Cerebellar cortex (tissue), 1 donor: ENCODE measurements around the gene SETBP1.

ENCODE experiments used
- DNase-seq: peaks from one replicate; pipeline ENCODE4 v3.0.0-alpha.2; 2015; ENCODE audit warnings: low spot score

The SETBP1 gene

GRCh38 chr18:44841752-44842587 is 161.3 kb downstream of the SETBP1 start:
- no peak for DNase-seq

DNA sequence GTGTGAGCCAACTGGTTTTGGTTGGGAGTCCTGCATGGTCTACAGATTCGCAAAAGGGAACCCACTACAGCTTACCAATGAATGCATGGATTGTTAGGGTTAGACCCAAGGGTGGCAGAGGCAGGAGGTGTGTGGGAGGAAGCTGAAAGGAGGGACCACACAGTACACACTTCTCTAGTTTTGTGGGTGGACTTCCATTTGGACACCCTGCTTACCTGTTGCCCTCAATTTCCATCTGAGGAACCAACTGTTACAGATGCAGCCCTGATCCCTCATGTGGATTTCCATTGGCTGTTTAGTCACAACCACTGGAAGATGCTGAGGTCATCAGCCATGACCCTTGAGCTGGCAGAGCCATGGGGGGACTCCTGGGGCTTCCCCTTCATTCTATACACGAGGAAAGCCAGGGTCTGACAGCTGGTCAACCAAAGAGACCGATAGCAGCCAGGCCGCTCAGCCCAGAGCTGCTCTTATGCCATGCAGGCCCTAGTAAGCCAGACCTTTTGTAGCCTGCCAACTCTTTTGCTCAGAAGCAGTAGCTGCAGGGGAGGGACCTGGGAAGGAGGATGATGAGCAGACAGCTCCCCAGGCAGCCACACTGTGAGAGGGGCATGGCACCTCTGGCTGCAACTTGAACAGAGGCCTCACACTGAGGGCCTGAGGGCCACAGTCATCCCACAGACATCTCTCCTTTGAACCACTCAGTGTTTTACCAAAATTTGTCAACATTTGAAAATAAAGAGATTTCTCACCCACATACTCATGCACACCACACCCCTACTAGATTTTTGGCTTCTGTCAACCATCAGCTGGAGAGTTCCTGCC is 162.1 kb downstream of the SETBP1 start:
- DNase-seq = no peak

DNA sequence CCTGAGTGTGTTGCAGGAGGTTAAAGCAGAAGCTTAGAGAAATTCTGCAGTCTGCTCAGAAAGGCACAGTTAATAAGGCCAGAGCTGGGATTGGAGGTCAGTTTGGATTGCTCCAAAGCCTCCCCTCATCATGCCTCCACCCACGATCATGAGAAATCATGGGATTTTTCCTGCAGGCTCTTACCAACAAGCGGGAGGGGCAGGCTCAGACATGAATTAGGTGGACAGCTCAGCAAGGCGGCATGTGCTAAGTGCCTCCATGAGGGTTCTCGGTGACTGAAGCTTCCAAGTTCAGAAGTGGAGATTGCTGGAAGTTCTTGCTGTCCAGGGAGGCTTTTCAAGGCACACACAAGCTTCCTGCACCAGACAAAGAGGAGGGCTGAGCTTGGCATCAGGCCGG is 163.8 kb downstream of the SETBP1 start:
- no peak for DNase-seq

DNA sequence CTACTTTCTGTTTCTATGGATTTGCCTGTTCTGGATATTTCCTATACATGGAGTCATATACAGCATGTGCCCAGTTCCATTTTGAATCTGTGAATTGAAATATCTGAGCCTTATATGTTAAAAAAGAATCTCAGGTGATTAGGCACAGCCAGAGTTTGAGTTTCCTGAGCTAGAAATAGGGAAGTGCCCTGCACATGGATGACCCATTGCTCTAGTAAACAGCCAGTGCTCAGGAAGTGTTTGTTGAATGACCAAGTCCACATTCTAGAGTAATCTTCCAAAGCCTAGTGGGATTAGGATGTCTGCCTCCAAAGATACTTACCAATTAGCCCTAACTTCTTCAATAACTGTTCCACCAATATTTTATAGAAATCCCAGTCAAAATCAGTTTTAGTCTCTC is 165.8 kb downstream of the SETBP1 start:
- no peak for DNase-seq

- peak; percentile 70 for DNase-seq
Measured at GRCh38 chr18:44848644-44849335, 168.1 kb downstream of the SETBP1 start.

DNA sequence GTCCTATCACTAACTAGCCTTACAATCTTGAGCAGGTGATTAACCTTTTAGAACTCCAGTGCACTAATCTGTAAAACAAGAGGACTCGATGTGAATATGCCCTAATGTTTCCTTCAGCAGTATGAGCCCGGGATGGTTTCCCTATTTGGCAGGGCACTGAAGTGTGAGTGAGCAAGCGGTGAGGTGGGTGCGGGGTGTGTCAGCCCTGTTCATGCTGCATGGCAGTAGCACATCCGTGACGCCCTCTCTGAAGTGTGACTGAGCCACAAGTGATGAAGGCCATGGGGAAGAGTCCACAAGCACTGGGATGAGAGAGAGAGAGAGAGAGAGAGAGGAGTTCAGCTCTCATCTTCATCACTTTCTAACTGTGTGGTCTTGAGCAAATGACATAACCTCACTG is 168.7 kb downstream of the SETBP1 start:
- DNase-seq = no peak

DNA sequence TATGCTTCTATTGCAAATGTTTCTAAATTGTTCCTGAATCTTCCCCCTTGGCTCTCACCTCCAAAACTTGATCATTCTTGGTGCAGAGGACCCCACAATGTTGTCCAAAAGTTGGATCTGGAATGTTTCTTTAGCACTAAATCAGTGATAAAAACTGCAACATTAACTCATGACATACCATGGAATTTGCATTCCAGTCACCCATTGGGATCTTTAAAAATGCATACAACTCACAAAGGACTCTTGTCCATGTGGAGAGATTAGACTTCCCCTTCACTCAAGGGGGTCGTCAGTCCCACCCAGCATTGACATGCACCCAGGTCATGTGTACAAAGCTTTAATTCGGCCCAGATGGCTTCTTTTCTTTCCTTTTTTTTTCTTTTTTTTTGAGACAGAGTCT is 169.3 kb downstream of the SETBP1 start:
- no peak for DNase-seq

- DNase-seq = no peak
Measured at GRCh38 chr18:44851856-44852621, 171.4 kb downstream of the SETBP1 start.

- no peak for DNase-seq
Measured at GRCh38 chr18:44852818-44853217, 172.1 kb downstream of the SETBP1 start.

GRCh38 chr18:44853430-44853829 is 172.7 kb downstream of the SETBP1 start:
- no peak for DNase-seq

- DNase-seq = no peak
Measured at GRCh38 chr18:44855681-44856080, 175.0 kb downstream of the SETBP1 start.

- DNase-seq = peak; percentile 98
Measured at GRCh38 chr18:44856157-44856556, 175.5 kb downstream of the SETBP1 start.

- DNase-seq = peak; percentile 18
Measured at GRCh38 chr18:44857081-44857480, 176.4 kb downstream of the SETBP1 start.

- DNase-seq = peak; percentile 36
Measured at GRCh38 chr18:44857744-44858491, 177.2 kb downstream of the SETBP1 start.

GRCh38 chr18:44859263-44859662 is 178.6 kb downstream of the SETBP1 start:
- no peak for DNase-seq

DNA sequence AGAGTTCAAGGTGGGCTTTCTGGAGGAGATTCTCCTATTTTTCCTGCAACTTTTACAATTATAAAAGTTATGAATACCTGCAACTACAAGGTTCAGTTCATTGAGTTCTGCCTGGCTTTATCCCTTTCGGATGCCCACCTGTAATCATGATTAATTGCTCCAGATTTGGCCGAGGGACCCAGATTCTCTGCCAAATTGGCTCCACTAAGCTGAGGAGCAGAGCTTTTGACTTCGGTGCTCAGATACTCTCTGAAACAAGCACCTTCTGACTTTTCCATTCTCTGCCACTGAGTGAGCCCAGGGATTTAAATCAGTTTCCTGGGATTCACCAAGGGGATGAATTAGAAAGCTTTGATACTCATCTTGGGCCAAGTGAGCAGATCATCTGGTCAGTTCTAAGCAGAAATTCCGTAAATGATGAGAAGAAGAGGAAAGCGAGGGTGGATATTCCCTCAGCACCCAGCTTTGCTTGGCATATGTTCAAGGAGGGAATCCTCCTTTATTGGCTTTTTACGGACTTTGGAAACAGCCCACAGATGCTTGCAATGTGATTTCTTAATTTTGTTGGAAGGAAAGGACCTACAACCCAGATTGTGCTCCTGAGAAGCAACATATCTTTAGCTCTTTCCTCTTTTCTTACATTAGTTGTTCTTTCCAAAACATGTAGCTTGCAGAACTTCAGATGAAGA is 179.2 kb downstream of the SETBP1 start:
- peak; percentile 58 for DNase-seq

DNA sequence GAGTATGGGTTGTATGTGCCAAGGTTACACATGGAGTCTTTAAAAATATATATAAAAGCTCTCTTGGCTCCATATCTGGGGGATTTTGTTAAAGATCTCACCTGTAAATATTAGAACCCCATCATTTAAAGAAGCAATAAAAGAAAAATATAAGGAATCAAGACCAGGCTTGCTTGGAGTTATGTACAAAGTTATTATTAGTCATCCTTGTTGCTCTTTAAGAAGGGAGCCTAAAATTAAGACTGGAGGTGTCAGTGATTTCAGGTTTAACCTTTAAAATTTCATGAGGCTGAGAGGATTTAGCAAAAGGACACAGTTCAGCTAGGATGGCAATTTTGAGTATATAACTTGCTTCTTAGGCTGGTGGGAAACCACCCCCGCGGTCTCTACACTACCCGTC is 181.4 kb downstream of the SETBP1 start:
- DNase-seq = no peak

GRCh38 chr18:44866103-44866502 is 185.4 kb downstream of the SETBP1 start:
- DNase-seq = no peak

DNA sequence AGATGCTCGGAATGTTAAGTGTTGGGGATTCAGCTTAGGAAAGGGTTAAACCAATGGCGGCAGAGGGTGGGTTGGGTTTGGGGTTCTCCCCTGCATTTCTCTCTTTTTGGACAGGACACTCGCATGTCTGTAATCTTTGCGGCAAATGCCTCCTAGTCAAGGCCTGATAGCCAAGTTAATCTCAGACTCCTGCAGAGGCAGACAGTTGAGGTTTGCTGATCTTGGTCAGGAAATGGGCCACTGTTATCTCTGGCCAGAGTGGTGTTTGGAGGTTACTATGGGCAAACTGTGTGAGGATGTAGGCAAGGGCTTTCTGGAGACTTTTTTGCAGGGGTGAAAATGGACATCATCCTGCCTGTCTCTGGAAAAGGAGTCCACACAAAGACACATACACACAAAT is 188.8 kb downstream of the SETBP1 start:
- no peak for DNase-seq
